HG02973 (cell line): ENCODE measurements around the gene KLRC4.
"Not testable (repeated sequence)": the region's sequence is repeated elsewhere in the genome, so short reads cannot be mapped to it uniquely, and the experiment has no call there.

Experiments
- ATAC-seq: cut with Tn5 transposase; IDR thresholded peaks from one replicate; pipeline ENCODE4 v1.9.1; 2021; ENCODE audit warnings: moderate library complexity; ENCODE audit not compliant: unreplicated experiment

The KLRC4 gene

GRCh38 chr12:10409392-10409791 lies at the start of gene KLRC4:
TSS of gene KLRC4 (minus strand) at chr12:10409757. CDS start at chr12:10409575, 182 bp downstream.
- ATAC-seq, result no peak

- no peak for ATAC-seq
Measured at GRCh38 chr12:10457760-10458159, 48.2 kb upstream of the KLRC4 start.

GRCh38 chr12:10456856-10457255 lies 47.3 kb upstream of the KLRC4 start:
- no peak for ATAC-seq

GRCh38 chr12:10455766-10456165 lies 46.2 kb upstream of the KLRC4 start:
- no peak for ATAC-seq

GRCh38 chr12:10454531-10454930 lies 45.0 kb upstream of the KLRC4 start:
- ATAC-seq, result no peak

GRCh38 chr12:10453156-10453555 lies 43.6 kb upstream of the KLRC4 start, which contains the start of gene KLRC1:
TSS of gene KLRC1 (minus strand) at chr12:10453377. CDS start at chr12:10451156, 2,221 bp downstream.
- no peak for ATAC-seq

- ATAC-seq, result no peak
Measured at GRCh38 chr12:10448236-10448635, 38.7 kb upstream of the KLRC4 start.

GRCh38 chr12:10446052-10446451 lies 36.5 kb upstream of the KLRC4 start:
- not testable (repeated sequence) for ATAC-seq

GRCh38 chr12:10441144-10441543 lies 31.6 kb upstream of the KLRC4 start:
- ATAC-seq, result not testable (repeated sequence)

GRCh38 chr12:10439608-10440274 lies 30.2 kb upstream of the KLRC4 start:
- not testable (repeated sequence) for ATAC-seq

GRCh38 chr12:10437601-10438000 lies 28.0 kb upstream of the KLRC4 start:
- not testable (repeated sequence) for ATAC-seq

GRCh38 chr12:10435816-10436215 lies 26.3 kb upstream of the KLRC4 start, which contains the start of gene KLRC2:
TSS of gene KLRC2 (minus strand) at chr12:10436010. CDS start at chr12:10435986, 24 bp downstream.
- ATAC-seq, result not testable (repeated sequence)

- ATAC-seq, result not testable (repeated sequence)
Measured at GRCh38 chr12:10430623-10431022, 21.1 kb upstream of the KLRC4 start.

- ATAC-seq, result not testable (repeated sequence)
Measured at GRCh38 chr12:10425938-10426337, 16.4 kb upstream of the KLRC4 start.

GRCh38 chr12:10424260-10424899 lies 14.8 kb upstream of the KLRC4 start:
- ATAC-seq, result not testable (repeated sequence)

- ATAC-seq, result not testable (repeated sequence)
Measured at GRCh38 chr12:10422159-10422558, 12.6 kb upstream of the KLRC4 start.

GRCh38 chr12:10420334-10420733 lies 10.8 kb upstream of the KLRC4 start, which contains the start of gene KLRC3:
TSS of gene KLRC3 (minus strand) at chr12:10420595. CDS start at chr12:10420550, 45 bp downstream.
- ATAC-seq, result not testable (repeated sequence)

GRCh38 chr12:10408842-10409241 lies 715 bp downstream of the KLRC4 start:
- ATAC-seq, result no peak

- ATAC-seq, result no peak
Measured at GRCh38 chr12:10406725-10407124, 2.8 kb downstream of the KLRC4 start.

GRCh38 chr12:10405294-10405693 lies 4.3 kb downstream of the KLRC4 start:
- no peak for ATAC-seq

GRCh38 chr12:10404798-10405197 lies 4.8 kb downstream of the KLRC4 start:
- ATAC-seq, result no peak

GRCh38 chr12:10400829-10401228 lies 8.7 kb downstream of the KLRC4 start:
- ATAC-seq, result no peak
